Middle frontal gyrus (tissue), 1 donor: ENCODE data around the gene SRSF1.
"Not testable (repeated sequence)": the region's sequence is repeated elsewhere in the genome, so short reads cannot be mapped to it uniquely, and the experiment has no call there.

Experiments used
- DNase-seq: peaks from one replicate; pipeline ENCODE4 v3.0.0-alpha.2; 2015; ENCODE audit warnings: low spot score; ENCODE audit errors: extremely low spot score

Gene SRSF1

GRCh38 chr17:58006924-58007780, at the start of gene SRSF1:
TSS of gene SRSF1 (minus strand) at chr17:58007246. CDS start at chr17:58007137, 109 bp downstream.
- DNase-seq: peak; percentile 96

GRCh38 chr17:58056476-58056875, 49.4 kb upstream of the SRSF1 start:
- no peak for DNase-seq

- DNase-seq: no peak
Observed at GRCh38 chr17:58054641-58055040, 47.6 kb upstream of the SRSF1 start.

- DNase-seq: no peak
Observed at GRCh38 chr17:58052945-58053715, 46.1 kb upstream of the SRSF1 start.

GRCh38 chr17:58052407-58052806, 45.4 kb upstream of the SRSF1 start:
- no peak for DNase-seq

GRCh38 chr17:58051468-58051867, 44.4 kb upstream of the SRSF1 start:
- DNase-seq: no peak

GRCh38 chr17:58050966-58051365, 43.9 kb upstream of the SRSF1 start:
- DNase-seq: no peak

- DNase-seq: no peak
Observed at GRCh38 chr17:58049533-58049932, 42.5 kb upstream of the SRSF1 start.

GRCh38 chr17:58047376-58048150, 40.5 kb upstream of the SRSF1 start:
- DNase-seq: no peak

- peak; percentile 50 for DNase-seq
Observed at GRCh38 chr17:58046239-58047094, 39.4 kb upstream of the SRSF1 start.

- not testable (repeated sequence) for DNase-seq
Observed at GRCh38 chr17:58044256-58044655, 37.2 kb upstream of the SRSF1 start.

GRCh38 chr17:58043221-58044181, 36.5 kb upstream of the SRSF1 start:
- DNase-seq: no peak

- DNase-seq: no peak
Observed at GRCh38 chr17:58041161-58041560, 34.1 kb upstream of the SRSF1 start.

- DNase-seq: no peak
Observed at GRCh38 chr17:58040386-58040785, 33.3 kb upstream of the SRSF1 start.

- DNase-seq: no peak
Observed at GRCh38 chr17:58039975-58040374, 32.9 kb upstream of the SRSF1 start.

GRCh38 chr17:58032691-58033415, 25.8 kb upstream of the SRSF1 start:
- no peak for DNase-seq

- no peak for DNase-seq
Observed at GRCh38 chr17:58028578-58028977, 21.5 kb upstream of the SRSF1 start.

GRCh38 chr17:58020401-58020800, 13.4 kb upstream of the SRSF1 start:
- DNase-seq: no peak

- DNase-seq: no peak
Observed at GRCh38 chr17:58019521-58019920, 12.5 kb upstream of the SRSF1 start.
